T-helper 22 cell (primary cell): ENCODE data around the gene MMD2.
A peak's percentile ranks its signal among the peaks of the same experiment; 100 is the strongest.
"Not testable (repeated sequence)": the region's sequence is repeated elsewhere in the genome, so short reads cannot be mapped to it uniquely, and the experiment has no call there.

Source experiments
- DNase-seq: peaks from one replicate; pipeline ENCODE4 v3.0.0-alpha.2; 2020; ENCODE audit warnings: low read depth

MMD2 gene, protein sequence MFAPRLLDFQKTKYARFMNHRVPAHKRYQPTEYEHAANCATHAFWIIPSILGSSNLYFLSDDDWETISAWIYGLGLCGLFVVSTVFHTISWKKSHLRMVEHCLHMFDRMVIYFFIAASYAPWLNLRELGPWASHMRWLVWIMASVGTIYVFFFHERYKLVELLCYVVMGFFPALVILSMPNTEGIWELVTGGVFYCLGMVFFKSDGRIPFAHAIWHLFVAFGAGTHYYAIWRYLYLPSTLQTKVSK

DNA sequence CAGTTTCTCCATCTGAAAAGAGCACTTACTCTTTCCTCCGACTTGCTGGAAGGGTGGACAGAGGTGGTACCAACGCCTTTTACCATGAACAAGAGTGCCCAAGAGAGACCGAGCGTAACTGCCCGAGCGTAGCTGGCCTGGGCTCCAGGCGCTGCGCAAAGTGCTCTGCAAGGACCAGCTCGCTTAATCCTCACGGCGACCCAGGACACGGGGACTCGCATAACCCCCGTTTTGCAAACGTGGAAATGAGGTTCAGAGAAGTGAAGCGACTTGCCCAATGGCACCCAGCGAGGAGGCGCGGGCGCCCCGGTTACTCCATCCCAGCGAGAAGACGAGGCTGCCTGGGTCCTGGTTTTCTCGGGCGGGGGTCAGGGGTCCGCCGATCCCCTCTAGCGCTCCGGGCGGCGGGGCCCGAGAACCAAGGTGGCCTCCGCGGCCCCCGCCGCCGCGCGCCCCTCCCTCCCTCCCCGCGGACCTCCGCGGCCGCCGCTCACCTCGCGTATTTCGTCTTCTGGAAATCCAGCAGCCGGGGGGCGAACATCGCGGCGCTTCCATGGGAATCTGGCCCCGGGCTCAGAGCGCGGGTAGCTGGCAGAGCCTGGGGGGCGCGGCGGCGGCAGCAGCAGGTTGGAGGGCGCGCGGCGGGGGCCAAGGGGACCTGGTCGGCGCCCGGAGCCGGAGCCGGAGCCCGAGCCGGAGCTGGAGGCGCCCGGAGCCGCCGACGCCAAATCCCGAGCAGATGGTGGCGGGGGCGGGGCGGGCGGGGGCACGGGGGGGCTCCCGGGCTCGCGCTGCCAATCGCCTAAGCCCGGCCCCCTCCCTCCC is at the start of gene MMD2:
Gene MMD2 (minus strand): TSS at position 711 of the 825 bp plus-strand sequence. CDS start 170 bp downstream, at position 541.
- no peak for DNase-seq

DNA sequence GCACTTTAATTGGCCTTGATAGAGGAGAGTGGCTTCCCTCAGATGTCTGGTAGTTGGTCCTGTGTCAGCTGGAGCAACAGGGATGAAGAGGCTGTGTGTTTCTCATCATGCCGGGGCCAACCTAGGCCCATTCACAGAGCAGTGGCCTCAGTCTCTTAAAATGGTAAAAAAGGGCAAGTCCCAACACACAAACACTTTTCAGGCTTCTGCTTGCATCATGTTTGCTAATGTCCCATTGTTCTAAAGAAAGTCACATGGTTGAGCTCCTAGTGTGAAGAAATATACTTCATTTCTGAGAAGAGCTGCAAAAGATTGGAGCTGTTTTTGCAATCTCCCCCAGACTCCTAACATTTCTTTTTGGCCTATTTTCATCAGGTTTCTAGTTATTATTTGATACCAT is 46.1 kb upstream of the MMD2 start:
- no peak for DNase-seq

DNA sequence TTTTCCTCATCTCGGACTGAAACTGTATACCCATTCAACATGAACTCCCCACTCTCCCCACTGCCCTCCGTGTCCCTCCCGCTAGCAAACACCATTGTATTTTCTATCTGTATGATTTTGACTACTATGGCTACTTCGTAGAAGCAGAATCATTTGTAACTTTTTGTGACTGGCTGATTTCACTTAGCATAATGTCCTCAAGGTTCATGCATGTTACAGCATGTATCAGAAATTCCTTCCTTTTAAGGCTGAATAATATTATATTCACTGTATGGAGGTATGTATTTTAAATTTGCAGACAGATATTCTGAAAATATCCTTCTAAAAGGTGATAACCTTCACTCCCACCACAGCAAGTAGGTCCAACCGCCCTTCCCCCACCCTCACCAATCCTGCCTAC is 42.9 kb upstream of the MMD2 start:
- DNase-seq = no peak

DNA sequence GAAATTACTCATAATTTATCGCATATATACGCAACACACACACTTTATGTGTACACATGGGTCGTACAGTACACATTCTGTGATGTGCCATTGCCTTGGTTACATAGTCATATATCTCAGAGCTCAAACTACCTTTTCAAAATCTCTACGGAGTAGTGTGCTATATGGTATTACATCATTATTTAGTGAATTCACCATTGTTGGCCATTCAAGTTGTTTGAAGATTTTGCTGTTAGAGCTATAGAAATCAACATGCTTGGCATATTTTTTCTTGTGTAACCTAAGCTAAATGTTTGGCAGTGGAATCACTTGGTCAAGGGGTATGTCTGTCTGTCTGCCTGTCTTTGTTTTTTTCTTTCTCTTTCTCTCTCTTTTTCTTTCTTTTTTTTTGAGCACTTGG is 42.0 kb upstream of the MMD2 start:
- DNase-seq = no peak

DNA sequence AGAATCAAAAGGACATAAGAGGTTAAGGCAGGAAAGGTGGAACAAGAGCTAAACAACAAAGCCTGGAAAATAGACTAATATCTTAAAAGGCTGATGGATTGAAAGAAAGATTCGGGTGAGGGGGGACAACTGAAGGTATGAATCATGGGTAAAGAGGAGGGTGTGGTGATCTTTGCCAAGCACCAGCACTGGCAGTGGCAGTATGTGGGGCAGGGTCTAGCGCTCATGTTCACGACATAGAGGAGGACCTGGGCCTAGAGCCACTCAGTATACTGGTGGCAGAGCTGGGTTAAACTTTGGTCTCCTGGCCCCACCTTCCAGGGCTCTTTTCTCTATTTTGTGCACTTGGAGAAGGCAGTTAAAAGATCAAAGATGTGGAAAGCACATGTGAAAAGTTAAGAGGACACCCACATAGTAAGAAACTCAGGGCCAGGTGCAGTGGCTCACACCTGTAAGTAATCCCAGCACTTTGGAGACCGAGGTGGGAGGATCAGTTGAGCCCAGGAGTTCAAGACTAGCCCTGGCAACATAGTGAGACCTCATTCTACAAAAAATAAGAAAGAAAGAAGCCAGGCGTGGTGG is 40.5 kb upstream of the MMD2 start:
- DNase-seq = no peak

DNA sequence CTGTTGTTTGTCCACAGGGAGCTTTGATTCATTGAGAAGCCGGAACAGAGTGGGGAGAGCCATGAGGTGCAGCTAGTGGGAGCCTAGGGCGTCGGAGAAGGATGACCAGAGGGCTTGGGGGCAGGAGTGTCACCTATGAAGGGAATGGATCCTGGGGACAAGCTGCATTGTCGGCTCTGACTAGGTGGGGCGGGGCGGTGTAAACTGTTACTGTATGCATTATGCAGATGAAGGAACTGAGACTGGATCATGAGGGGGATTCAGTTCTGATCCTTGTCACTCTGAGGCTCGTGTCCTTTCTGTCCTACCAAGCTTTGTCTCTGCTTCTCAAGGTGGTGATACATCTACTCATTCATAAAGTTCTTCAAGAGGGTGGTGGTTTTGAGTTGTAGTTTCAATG is 39.9 kb upstream of the MMD2 start:
- DNase-seq = no peak

DNA sequence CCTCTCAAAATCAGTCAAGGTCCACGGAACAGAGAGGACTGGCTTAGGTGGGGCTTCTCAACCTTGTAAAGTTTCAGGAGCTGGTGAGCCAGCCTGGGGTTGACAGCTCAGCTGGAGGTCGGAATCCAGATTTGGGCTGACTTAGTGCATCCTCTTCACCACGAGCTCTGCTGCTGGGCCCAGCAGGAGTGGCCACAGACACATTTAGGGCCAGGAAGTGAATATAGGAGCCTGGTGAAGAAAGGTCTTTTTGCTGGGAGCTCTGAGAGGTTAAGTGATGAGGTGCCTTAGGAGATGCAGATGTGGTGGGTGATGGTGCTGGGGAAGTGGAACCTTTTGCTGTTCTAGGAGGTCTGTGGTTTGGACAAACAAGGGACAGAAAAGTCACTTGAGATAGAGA is 39.3 kb upstream of the MMD2 start:
- no peak for DNase-seq

DNA sequence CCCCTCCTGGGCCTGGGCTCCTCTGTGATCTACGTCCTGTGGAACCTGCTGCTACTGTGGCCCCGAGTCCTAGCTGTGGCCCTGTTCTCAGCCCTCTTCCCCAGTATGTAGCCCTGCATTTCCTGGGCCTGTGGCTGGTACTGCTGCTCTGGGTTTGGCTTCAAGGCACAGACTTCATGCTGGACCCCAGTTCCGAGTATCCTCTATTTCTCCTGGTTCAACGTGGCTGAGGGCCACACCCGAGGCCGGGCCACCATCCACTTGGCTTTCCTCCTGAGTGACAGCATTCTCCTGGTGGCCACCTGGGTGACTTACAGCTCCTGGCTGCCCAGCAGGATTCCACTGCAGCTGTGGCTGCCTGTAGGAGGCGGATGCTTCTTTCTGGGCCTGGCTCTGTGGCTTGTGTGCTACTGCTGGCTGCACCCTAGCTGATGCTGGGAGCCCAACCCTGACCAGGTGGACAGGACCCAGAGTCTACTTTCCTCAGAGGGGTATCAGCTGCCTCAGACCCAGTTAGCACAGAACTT is 37.8 kb upstream of the MMD2 start:
- DNase-seq = no peak

DNA sequence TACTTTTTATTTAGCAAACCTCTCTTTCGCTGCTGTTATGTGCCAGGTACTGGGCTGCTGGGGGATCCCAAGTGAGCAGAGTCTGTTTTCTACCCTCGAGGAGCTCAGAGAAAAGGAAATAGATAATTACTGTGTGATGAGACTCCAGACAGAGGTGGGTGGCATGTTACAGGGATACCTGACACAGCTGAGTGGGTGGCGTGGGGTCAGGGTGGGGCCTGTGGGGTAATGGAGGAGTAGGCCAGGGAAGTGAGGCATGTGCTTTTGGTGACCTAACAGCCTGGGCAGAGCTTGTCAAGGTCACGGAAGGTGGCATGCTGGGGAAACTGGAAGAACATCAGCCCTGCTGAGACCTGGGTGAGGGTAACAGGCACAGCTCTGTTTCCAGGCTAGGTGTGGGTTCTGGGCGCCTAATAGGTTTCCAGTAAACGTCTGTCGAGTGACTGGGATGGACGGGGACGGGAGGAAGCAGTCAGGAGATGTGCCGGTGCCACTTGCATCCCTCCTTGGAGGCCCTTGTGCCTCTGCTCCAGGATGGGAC is 36.5 kb upstream of the MMD2 start:
- DNase-seq = no peak

DNA sequence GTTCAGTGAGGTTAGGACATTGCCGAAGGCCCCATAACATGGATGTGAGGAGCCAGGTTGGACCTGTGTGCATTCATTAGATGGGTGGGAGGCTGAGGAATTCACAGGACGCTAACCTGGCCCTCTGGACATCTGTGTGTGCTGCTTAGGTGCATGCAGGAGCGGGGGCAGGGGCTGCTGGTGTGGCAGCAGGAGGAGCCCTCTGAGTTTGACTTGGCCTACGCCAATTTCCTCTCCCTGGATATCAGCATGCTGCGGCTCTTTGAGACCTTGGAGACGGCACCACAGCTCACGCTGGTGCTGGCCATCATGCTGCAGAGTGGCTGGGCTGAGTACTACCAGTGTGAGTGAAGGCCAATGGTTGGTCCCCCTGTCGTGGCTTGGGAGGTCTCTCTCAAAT is 34.5 kb upstream of the MMD2 start:
- DNase-seq = no peak

DNA sequence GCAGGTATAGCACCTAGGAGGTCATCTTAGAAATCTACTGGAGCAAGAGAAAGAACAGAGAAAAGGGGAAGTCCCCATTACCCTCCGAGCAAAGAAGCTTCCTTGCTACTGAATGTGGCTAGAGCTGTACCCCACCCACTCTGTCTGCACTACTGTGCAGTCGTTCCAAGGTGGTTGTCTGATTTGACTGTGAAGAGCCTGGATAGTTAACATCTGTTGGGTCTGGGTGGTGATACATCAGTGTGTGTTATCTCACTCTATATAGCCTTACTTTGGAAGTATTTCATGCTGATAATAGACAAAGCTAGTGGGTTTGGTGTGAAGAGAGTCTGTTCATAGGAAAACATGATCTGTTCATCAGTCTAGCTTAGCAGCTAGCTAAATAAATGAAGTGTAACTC is 23.8 kb upstream of the MMD2 start:
- not testable (repeated sequence) for DNase-seq

DNA sequence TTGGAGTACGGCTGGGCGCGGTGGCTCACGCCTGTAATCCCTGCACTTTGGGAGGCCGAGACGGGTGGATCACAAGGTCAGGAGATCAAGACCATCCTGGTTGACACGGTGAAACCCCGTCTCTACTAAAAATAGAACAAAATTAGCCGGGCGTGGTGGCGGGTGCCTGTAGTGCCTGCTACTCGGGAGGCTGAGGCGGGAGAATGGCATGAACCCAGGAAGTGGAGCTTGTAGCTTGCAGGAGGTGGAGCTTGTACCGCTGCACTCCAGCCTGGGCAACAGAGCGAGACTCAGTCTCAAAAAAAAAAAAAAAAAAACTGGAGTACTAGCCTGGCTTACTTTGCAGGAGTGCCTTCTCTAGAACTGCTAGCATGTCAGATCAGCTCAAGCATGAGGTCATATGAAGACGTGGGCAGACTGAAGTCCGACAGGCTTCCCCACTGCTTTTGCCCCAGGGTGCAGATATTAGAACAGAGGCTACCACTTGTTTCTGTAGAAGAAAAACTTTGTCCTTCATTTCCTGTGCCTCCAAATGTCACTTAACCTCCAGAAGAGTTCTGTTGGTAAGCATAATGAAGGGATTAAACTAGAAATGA is 22.4 kb upstream of the MMD2 start:
- not testable (repeated sequence) for DNase-seq

DNA sequence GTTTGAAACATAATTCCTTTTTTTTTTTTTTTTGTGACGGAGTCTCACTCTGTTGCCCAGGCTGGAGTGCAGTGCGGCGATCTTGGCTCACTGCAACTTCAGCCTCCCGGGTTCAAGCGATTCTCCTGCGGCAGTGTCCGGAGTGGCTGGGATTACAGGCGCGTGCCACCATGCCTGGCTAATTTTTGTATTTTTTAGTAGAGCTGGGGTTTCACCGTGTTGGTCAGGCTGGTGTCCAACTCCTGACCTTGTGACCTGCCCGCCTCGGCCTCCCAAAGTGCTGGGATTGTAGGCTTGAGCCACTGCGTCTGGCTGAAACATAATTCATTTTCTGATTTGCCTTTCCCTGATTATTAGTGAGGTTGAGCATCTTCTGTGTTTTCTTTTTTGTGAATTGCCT is 16.6 kb upstream of the MMD2 start:
- DNase-seq = not testable (repeated sequence)

DNA sequence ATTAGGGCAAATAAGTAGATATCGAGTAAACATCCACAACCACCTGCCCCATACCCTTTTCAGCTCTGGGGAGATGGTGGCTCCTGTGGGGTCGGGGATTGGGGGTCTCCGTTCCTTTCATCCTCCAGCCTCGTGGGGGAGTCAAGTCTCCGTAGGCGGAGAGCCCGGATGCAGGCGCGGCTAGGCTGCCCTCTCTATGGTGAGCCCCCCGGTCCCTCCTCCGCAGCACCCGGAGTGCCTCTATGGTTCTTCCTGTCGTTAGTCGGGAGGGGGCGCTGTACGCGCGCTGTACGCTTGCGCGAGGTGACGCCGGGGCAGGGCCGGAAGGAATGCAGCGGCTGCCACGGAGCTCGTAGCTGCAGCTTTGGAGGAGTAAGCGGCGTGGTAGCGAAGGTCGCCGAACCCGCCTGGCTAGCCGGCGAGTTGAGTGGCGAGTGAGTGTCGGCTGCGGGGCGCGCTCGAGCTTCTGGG is 14.8 kb upstream of the MMD2 start:
- DNase-seq = peak; percentile 80

DNA sequence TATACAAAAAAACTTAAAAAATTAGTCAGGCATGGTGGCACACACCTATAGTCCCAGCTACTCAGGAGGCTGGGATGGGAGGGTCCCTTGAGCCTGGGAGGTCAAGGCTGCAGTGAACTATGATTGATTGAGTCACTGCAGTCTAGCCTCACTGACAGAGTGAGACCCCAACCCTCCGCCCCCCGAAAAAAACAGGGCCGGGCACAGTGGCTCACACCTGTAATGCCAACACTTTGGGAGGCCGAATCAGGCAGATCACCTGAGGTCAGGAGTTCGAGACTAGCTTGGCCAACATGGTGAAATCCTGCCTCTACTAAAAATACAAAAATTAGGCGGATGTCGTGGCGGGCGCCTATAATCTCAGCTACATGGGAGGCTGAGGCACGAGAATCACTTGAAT is 13.5 kb upstream of the MMD2 start:
- DNase-seq = not testable (repeated sequence)

DNA sequence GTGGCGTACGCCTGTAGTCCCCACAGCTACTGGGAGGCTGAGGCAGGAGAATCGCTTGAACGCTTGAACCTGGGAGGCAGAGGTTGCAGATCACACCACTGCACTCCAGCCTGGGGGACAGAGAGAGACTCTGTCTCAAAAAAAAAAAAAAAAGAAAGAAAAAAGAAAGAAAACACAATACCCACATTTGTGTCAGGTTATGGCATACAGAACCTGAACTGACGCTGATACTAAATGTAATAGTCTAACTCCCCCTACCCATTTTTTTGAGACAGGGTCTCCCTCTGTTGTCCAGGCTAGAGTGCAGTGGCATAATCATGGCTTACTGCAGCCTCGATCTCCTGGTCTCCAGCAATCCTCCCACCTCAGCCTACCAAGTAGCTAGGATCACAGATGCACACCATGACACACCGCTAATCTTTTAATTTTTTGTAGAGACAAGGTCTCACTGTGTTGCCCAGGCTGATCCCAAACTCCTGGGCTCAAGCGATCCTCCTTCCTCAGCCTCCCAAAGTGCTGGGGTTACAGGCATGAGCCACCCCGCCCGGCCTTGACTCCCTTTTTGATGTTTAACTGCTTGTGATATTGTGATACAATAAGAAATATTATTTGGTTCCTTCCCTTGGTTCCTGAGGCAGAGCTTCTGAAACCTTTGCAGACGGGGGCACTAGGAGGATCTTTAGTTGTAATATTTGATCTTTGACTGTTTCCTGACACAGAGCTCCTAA is 6.5 kb upstream of the MMD2 start:
- DNase-seq = no peak

DNA sequence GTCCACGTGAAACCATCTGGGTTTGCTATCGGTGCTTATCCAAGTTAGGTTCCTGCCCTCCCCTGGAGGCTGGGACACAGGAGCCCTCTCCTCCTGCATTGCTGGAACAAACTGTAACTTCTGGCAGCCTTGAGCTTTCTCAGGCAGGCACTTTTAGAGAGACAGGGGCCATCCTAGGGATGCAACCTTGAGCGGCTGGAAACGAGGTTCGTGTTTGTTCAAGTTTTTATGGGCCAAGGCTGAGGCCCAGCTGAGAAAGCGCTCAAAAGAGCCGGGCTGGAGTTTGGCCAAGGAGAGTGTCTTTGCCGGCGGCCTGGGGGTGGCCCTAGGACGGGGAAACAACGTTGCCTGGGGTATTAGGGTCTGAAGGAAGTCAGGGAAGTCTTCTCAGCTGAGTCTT is 5.5 kb upstream of the MMD2 start:
- no peak for DNase-seq

DNA sequence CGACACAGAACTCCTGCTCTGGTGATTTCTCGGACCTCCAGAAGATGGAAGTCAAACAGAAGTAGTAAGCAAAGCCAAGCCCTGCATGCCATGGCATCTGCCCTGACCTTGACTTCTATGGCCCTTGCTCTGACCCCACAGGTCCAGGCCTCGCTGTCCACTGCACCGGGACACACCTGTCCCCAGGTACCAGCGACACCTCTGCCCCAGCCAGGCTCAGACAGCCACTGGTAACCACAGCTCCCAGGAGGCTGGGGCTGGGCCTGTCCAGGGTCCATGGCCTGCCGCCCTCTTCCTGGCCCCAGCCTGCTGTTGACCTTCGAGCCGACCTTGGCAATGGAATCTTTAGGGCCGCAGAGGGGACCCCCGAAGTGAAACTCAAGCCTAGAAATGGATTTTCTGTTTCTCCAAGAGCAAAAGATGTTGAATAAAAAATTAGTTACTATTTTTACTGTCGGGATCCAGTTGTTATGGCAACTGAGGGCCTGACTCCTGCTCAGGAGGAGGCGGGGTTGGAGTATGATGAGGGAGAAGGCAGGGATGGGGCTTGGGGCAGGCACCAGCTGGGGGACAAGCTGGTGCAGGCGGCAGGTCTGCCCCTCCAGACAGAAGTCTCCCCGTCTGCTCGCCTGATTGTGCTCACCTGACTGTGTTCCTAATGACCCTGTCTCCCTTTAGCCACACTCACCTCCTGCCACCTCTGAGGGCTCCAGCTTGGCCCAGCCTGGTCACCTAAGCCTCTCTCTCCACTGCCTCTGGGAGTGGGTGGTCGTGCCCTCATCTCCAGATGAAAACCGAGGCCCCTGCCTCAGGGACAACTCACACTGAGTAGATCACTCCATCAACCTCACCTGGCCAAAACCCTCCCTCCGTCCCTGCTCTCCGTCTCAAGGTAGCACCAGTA is 4.1 kb upstream of the MMD2 start:
- no peak for DNase-seq

DNA sequence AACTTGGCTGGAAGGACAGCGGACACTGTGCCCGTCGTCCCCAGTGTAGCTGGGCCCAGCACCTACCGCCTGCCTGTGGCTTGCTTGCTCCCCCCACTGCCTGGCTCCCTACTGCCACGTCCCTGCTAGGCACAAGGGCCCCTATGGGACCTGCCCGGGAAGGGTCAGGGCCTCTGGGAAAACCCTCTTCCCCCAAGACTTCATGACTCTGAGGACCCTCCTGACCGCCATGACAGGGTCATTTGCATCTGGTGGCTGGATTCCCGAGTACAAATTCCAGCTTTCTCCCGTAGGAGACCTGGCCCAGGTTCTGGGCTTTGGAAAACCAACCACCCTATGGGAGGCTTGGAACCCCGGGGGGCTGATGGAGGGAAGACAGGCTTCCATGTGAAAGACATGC is 1.4 kb upstream of the MMD2 start:
- DNase-seq = no peak

DNA sequence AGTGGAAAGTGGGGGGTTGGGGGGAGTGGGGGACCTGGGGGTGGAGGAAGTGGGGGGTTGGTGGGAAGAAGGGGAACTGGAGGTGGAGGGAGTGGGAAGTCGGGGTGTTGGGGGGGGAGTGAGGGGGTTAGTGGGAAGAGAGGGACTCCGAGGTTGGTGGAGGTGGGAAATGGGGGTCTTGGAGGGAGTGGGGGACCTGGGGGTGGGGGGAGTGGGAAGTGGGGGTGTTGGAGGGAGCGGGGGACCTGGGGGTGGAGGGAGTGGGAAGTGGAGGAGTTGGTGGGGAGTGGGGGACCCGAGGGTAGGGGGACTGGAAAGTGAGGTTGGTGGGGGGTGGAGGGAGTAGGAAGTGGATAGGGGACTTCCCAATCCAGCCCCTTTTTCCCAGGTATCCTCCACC is 906 bp upstream of the MMD2 start:
- no peak for DNase-seq

DNA sequence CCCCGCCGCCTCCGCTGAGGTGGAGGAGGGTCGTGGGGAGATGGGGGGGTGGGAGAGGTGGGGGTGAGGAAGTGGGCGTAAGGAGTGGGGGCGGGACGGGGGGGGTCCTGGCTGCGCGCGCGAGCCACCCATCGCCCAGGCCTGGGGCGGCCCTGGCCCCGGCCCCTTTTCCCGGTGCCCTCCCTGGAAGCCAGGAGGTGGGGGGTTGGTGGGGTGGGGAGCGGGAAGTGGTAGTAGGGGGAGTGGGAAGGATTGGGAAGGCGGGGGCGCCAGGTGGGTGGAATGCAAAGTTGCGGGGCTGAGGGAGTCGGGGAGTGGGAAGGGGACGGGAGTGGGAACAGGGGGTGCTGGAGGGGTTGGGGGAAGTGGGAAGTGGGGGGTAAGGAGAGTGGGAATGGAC is 319 bp upstream of the MMD2 start:
- no peak for DNase-seq
